GM19467 (cell line): Measurements from ENCODE around the gene LRRC51.

Source experiments
- ATAC-seq: cut with Tn5 transposase; IDR thresholded peaks from one replicate; pipeline ENCODE4 v1.9.1; 2021; ENCODE audit warnings: mild to moderate bottlenecking, moderate library complexity; ENCODE audit not compliant: unreplicated experiment

LRRC51 gene

GRCh38 chr11:72069787-72070251, 10.8 kb upstream of the LRRC51 start:
- no peak for ATAC-seq

DNA sequence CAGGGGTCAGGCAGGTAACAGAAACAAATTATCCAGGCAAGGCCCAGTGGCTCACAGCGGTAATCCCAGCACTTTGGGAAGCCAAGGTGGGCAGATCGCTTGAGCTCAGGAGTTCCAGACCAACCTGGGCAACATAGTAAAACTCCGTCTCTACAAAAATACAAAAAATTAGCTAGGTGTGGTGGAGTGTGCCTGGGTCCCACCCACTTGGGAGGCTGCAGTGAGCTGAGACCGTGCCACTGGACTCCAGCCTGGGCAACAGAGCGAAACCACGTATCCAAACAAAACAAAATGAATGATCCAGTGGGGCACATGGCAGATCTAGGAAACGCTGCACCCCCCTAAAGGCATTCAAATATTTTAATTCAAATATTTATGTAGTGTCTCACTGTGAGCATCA, 10.2 kb upstream of the LRRC51 start:
- no peak for ATAC-seq

DNA sequence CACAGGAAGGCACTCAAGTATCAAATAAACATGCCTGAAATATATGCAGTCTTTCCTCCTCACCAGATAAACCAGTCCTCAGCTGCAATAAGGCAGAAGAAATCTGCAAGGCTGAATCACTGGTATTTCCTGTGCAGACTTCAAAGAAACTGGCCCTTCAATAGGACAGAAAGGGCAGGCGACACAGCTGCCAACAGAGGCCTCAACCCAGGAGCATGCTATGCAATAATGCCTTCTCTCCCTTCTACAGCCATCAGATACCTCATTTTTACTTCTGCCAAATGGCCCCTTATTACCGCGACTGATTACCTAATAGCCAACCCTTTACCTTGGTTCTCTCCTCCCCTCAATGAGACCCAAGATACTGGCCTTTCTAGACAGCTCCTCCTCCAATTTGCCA, 8.3 kb upstream of the LRRC51 start:
- ATAC-seq = no peak

DNA sequence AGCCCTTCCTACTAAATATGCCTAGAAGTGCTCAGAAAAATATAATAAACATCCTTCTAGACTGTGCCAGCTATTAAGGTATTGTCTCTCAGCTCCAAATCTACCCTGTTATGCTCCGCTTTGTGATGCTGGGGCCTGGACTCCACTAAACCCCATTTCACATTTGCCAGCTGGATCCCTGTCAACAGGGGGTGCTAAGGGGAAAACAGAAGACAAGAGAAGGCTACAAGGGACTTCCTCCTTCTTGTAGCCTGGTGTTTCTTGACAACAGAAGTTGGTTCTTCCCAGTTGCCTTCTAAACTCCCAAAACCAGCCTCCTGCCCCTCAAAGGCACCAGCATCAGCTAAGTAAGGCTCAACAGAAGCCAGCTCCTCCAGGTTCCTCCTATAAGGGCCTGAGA, 5.5 kb upstream of the LRRC51 start:
- no peak for ATAC-seq

DNA sequence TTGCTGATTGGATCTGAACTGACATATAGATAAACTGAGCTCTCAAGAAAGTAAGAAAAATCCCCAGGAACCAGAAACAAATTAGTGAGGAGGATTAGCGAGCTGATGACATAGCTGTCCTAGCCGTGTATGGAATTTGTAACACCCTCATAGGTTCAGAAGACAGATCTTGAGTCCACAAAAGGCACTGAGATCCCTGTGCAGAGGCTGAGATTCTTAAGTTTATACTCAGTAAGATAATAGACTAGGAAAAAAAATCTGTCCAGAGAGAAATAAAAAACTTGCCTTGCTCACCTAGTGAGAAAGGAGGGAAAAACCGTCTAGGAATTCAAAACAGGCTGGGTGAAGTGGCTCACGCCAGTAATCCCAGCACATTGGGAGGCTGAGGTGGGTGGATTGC, 4.9 kb upstream of the LRRC51 start:
- ATAC-seq = no peak

GRCh38 chr11:72078477-72078876, 2.2 kb upstream of the LRRC51 start:
- no peak for ATAC-seq

DNA sequence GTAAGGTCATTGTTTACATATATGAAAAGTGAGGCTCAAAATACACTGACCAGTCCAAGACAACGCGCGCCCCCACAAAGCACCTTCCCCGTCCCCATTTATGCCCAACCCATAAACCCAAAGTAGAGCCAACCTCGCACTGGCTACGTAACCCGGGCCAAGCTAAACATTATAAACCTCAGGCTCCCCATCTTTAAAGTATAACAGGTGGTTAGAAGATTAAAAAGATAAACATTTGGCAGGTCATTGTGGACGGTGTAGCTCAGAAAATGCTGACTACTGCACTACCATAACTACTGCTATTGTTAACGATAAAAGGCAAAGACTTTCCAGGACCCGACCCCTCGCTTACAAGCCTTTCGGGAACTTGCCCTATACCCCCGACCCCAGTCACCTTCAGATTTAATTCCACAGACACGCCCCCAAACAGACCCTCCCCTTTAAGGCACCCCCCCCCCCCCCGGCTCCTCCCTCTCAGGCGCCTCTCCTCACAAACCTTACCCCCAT, 778 bp upstream of the LRRC51 start:
- ATAC-seq = peak; percentile 23

GRCh38 chr11:72081184-72081644, 564 bp downstream of the LRRC51 start:
- ATAC-seq = no peak

GRCh38 chr11:72081821-72082453, 1.3 kb downstream of the LRRC51 start:
- ATAC-seq = no peak

DNA sequence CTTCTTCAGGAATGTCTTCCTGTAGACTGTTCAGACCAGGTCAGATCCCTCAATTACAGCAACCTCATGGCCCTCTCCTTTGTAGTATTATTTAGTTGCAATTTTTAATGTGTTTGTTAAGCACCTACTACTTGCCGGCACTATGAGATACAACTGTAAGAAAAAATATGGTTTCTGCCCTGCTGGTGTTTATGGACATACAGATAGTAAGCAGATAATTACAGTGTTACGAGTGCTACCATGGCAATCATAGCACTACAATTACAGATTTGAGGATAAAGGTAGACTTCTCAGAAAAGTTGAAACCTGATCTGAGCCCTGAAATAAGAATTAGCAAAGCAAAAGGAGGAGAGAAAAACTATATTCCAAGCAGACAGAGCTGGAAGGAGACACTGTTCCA, 2.8 kb downstream of the LRRC51 start:
- ATAC-seq = no peak

DNA sequence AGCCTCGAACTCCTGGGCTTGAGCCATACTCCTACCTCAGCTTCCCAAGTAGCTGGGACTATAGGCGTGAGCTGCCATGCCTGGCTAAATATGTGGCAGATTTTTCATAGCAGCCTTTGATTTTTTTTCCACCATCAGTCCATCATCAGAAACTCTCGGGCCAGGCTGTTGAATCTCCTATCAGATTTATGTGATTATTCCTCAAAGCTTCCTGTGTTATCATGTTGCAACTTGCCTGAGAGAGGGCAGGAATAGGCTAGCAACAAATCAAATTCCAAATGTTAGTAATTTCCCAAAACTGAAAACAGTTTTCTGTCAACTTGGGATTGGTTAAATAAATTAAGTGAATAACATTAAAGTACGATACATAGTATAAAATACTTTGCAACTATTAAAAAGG, 3.4 kb downstream of the LRRC51 start:
- ATAC-seq = no peak

DNA sequence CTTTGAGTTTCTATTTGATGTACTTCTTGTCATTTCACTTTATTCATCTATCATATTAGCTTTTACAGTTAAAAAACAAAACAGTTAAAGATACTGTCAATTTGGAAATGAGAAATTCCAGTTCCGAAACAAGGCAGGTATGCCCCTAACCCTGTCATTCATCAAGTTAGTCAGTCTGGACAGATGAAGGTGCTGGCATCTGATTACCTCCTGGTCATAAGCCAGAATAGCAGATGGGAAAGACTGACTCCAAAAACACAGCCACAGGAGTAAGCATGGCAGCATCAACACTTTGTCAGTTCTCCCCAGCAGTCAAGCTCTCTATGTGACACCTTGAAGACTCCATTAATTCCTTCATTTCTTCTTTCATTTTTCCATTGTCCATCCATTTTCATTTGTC, 4.3 kb downstream of the LRRC51 start:
- no peak for ATAC-seq

DNA sequence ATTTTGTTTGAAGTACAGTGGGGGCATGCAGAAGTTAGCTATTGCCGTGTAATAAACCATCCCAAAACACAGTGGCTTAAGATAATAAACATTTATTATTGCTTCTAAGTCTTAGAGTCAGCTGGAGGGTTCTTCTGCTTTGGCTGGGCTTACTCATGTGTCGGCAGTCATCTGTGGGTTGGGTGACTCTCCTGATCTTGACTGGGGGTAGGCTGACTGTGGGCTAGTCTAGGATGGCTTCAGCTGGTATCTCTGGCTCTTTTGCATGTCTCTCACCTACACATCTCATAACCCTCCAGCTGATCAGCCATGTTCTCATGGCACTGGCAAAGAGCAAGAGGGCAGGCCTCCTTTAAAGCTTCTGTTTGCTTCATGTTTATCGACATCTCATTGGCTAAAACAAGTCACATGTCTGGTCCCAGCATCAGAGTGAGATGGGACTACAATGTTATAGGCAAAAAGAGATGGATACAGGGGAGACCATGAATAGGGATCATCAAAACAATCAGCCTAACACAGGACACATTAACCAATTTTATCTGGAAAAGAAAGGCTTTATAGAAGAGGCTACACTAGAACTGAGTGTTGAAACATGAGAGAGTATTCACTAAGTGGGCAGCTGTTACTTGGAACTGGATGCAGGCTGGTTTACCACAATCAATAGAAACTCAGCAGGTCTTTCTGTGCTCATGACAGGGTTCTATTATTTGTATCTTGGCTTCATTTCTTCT, 5.1 kb downstream of the LRRC51 start:
- ATAC-seq = no peak

DNA sequence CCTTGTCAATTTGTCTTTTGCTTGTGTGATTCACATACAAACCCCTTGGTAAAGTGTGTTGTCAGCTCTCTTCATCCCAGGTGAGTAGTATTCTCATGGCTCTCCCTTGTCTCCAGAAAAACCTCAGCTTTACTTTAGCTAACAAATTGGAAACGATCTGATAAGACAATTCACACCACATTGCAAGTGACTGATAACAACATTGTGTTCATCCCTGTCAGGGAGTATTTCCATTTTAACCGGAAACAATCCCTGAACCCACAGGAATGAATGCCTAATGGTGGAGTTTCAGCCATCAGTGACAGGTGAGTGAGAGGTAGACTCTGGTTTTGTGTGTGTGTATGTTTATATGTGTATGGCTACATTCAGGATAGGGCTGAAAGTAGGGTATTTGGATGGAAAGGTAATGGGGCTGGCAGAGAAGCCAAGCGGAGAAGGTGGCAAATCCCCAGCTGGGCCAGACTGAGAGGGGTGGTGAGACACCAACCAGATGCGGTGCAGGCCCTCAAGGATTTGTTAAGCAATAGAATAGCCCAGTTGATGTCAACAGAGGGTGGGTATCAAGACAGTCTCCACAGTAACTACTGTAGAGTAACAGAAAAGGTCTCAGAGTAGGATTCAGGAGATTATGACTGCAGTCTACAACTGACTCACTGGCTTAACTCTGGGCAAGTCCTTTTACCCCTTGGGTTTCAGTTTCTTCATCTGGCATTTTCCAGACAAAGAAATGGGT, 7.6 kb downstream of the LRRC51 start:
- no peak for ATAC-seq

DNA sequence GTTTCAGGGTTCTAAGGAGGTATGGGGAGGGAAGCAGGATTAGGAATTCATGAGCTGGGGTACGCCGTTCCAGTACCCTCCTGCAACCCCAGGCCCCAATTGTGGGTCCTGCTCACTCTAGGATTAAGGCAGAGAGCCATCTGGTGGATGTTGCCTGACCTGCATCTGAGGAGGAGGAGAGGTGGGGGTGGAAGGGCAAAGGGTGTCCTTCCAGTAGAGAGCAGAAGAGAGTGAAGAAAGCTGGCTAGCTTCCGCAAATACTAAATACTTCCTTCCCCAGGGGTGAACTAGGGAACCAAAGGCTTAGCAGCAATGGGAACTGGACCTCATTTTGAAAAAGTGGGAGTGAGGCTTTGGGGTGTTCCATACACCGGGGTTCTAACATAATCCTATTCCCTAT, 10.6 kb downstream of the LRRC51 start:
- ATAC-seq = no peak

GRCh38 chr11:72098741-72099140, 18.1 kb downstream of the LRRC51 start:
- no peak for ATAC-seq

- no peak for ATAC-seq
Observed at GRCh38 chr11:72100009-72100408, 19.4 kb downstream of the LRRC51 start.

DNA sequence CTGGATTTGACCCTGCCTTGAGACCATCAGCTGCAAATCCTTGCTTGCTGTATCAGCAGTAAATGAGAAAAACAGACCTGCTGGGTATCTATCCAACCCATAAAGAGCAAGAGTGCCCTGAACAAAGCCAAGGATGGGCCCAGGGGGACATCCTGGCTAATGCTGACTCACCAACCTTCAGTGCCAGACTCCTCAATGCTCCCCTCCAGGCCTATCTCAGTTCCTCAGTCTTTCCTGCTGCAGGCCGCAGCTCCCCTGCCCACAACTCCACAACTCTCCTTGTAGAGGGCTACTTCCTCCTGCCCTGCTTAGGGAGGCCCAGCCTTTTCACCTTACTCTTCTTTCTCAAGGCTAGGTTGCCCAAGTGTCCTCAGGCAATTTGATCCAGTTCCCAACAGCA, 19.8 kb downstream of the LRRC51 start:
- ATAC-seq = no peak

GRCh38 chr11:72102162-72102561, 21.5 kb downstream of the LRRC51 start:
- no peak for ATAC-seq

- ATAC-seq = no peak
Observed at GRCh38 chr11:72102631-72102945, 21.9 kb downstream of the LRRC51 start.

GRCh38 chr11:72102946-72103753, 22.5 kb downstream of the LRRC51 start, which contains the start of gene LAMTOR1:
LAMTOR1 (minus strand) TSS chr11:72103297; CDS start chr11:72103224, 73 bp downstream.
- ATAC-seq = peak; percentile 81
